ENCODE data around the gene ACACA.

Gene ACACA

GRCh38 chr17:37130984-37131446 lies 275.6 kb downstream of the ACACA start:
- no peak for DNase-seq (ENCODE audit: low read depth)

- no peak for DNase-seq (ENCODE audit: low read depth)
Measured at GRCh38 chr17:37124821-37125173, 281.8 kb downstream of the ACACA start.

DNA sequence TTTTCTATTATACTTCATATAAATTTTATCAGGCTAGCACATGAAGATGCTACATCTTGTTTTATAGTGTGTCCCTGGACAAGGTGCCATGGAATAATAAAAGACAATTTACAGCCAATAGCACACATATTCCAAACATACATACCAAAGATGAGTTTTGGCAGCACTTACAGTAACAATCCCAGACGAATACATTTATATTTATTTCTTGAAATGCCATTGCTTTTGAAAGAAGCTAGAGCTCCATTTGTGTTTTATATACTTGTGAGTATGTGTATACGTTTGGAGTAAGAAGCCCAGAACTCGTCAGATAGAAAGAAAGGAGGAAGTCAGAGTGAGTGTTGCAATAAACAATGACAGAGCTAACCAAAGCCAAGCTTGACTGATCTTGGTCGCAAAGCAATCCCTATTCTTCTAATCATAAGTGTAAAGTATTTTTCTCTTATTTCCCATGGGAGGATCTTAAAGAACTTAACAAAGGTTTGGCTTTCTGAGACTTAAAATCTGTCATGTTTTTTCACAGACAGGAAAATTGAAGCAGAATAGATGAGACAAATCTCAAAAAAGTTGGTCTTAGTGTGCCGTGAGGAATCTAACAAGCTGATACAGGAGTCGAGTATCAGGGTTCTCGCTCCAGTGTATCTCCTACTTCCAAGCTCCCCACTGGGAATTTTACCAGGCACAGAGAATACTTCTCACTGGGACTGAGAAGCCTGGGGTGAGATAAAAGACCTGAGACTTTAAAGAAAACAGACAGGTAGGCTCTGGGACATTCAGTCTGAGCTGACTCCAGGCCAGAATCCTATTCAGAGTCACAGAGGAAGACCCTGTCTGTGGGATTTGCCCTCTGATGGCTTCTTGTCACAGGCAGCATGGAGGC lies 282.5 kb downstream of the ACACA start:
- DNase-seq (ENCODE audit: low read depth) = no peak

- DNase-seq (ENCODE audit: low read depth) = no peak
Measured at GRCh38 chr17:37123386-37123785, 283.2 kb downstream of the ACACA start.

DNA sequence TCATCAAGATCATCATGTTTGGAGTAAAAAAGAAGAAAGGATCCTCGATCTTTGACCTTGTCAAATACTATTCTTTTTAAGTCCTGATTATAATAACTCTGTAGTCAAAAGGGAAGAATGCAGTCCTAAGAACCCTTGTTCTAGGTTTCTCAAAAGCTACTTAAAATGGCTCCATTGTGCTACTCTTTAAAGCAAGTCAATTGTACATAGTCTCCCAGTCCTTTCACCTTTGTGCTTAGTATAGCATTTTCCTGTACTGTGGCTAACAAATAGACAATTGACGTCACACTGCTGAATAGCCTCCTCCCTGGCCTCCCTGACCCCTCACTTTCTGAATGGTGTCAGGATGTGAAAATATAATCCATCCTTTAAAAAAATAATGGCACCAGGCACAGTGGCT lies 285.0 kb downstream of the ACACA start:
- no peak for DNase-seq (ENCODE audit: low read depth)

GRCh38 chr17:37118366-37119137 lies 288.1 kb downstream of the ACACA start:
- DNase-seq (ENCODE audit: low read depth) = no peak

DNA sequence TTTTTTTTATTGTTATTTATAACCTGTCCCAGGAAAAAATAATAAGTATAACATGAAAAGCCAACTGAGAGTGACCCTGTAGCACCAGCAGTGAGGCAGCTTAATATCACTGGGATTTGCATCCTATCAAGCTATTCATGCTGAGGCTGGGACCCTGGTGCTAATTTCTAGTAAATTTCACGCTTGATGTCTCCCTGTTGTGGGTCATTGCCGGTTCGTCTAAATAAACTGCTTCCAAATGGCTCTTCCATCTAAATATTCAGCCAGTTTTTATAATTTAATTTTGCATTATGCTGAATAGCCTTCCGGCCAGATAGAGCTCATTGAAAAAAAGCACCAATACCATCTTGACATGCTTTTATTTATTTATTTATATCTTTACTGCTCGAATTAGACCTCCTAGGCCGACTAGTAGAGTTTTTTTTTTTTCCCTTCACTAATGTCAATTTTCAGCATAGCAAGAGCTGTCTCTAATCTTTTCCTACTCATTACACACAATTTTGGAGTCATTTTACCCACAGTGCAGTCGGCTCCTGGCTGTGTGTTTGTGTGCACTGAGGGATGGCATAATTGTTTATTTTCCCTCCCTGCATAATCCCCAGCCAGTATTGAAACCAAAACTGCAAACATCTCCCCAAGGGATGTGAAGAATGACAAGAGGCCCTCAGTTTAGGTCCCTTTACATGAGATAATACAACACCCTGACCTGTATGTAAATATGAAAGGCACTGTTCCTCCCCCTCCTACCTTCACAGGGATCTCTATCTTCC lies 289.1 kb downstream of the ACACA start:
- DNase-seq (ENCODE audit: low read depth) = no peak

GRCh38 chr17:37116671-37117185 lies 289.9 kb downstream of the ACACA start:
- no peak for DNase-seq (ENCODE audit: low read depth)

GRCh38 chr17:37111329-37111728 lies 295.3 kb downstream of the ACACA start:
- DNase-seq (ENCODE audit: low read depth) = no peak

GRCh38 chr17:37110746-37111145 lies 295.9 kb downstream of the ACACA start:
- no peak for DNase-seq (ENCODE audit: low read depth)

DNA sequence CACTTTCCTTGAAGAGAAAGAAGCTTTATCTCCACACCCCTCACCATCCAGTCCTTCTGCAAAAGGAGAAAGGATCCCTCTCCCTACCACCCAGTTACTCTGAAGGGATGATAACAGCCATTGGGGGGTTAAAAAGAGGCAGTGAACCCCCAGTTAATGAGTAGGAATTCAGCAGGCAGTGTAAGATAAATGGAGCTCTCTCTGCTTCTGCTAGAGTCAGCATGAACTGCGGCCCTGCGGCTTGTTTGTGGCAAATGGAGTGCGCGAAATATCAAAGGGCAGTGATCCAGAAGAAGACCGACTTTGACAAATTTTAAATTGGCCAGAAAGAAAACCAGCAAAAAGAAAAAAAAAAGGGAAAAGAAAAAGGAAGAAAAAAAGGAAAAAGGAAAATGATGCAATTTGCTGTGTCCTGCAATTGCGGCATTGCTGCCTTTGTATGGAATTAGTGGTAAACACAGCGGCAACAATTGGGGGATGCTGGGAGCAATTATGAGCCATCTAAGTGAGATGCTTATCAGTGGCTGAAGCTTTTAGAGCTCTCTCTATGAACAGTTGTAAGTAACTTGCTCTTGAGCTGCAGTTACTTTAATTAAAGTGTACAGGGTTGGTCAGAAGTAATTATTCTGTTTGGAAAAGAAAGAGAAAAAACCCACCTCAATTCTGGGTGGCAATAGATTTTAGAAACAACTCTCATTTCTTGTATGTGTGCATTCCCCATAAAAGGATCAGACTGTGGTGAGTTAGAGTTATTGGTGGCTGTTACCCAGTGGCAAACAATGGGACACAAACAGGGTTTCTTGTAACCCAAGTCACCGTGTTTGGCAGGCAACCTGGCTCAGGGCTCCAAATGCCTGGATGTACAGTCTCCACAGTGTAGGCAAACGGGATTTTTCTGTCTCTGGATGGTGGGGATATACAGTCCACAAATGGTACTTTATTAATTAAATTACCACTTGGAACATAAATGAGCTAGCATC lies 296.6 kb downstream of the ACACA start:
- DNase-seq (ENCODE audit: low read depth) = no peak

DNA sequence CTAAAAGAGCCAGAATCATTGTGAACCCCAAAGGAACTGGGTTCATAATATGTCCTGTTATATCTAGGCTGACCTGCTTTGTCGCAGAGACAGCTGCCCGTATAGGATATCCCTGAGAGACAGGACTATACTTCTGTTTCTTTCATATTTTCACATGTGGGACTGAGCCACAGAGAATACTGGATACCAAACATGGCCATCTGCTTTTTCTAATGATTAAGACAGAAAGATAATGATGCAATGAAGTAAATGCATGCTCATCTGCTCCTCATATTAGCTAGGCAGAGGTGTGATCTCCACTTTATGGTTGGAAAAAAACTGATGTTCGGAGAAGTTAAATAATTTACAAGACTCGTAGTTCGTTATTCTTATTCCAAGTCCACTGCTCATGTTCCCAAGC lies 297.5 kb downstream of the ACACA start:
- no peak for DNase-seq (ENCODE audit: low read depth)

GRCh38 chr17:37107406-37108083 lies 299.1 kb downstream of the ACACA start:
- DNase-seq (ENCODE audit: low read depth) = no peak

DNA sequence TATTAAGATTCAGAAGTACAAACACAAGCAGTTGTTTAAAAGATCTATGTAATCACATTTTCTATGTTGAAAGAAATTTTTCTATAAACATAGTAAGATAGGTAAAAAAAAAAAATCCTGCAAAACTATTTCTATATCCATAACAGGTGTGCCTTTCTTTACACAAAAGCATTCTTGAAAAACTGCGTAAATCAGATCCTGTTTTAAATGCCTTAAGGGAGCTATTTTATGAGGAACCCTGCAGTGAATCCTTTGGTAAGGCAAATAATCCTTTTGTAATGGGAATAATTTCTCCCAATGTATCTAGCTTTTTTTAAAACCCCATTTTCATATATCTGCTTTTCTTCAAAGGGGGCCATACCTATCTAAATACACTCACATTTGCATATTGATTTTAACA lies 300.6 kb downstream of the ACACA start:
- DNase-seq (ENCODE audit: low read depth) = no peak

DNA sequence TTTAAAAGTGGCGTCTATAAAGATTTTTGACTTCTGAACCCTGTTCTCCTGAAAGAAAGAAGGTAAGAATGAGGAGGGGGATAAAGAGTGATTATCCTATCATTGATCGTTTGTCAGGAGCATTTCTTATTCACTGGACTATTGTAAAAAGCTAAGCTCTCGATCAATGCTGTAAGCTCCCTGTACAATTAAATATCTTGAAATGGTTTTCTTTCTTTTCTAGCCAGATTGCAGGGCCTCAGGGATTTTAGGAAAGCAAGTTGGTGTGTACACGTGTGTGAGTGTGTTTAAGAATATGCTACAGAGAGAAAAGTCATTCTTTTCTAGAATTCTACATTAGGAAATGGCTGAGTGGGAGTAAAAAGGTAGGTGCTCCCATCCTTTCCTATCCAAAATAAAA lies 303.4 kb downstream of the ACACA start:
- no peak for DNase-seq (ENCODE audit: low read depth)

- no peak for DNase-seq (ENCODE audit: low read depth)
Measured at GRCh38 chr17:37101306-37101705, 305.3 kb downstream of the ACACA start.

DNA sequence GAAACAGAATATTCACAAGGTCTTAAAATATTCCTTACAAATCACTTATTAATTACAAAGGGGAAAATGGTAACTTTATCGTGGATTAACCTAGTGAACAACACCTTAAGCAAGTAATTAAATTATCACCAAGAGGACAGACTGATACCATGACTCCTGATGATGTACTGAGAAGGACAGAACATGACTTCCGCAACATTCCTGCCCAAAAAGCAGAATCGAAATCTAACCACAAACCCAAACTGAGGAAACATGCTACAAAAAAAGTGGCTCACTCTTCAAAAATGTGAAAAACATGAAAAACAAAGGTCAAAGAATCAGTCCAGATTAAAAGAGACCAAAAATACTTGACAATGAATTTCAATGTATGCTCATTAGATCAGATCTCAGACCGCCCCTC lies 306.4 kb downstream of the ACACA start:
- DNase-seq (ENCODE audit: low read depth) = no peak

DNA sequence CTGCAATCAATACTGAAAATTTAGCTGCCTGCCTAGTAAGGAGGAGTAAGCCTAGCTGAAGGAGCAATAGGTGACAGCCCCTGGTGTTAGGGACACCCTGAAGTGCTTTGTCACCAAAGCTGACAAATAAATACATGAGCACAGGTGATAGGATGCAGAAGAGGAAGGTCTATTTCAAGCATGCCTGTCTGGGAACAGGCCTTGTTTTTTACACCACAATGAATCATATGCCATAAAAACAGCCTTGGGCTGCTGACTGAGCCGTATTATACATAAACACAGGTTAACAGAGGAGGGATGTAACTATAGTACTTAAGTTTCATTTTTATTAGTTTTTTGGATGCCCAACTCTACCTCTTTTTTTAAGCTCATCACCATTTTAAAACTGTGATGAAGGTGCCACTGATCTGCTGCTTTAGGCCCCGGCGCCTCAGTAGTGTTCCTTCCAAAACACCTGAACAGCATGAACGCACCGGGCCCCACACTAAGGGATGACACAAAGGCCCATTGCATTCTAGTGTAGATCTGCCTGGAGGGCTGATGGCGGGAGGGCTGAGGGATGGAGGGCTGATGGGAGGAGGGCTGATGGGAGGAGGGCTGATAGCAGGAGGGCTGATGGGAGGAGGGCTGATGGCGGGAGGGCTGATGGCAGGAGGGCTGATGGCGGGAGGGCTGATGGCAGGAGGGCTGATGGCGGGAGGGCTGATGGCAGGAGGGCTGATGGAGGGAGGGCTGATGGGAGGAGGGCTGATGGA lies 307.5 kb downstream of the ACACA start:
- DNase-seq (ENCODE audit: low read depth) = no peak

GRCh38 chr17:37098152-37098551 lies 308.5 kb downstream of the ACACA start:
- DNase-seq (ENCODE audit: low read depth) = no peak

DNA sequence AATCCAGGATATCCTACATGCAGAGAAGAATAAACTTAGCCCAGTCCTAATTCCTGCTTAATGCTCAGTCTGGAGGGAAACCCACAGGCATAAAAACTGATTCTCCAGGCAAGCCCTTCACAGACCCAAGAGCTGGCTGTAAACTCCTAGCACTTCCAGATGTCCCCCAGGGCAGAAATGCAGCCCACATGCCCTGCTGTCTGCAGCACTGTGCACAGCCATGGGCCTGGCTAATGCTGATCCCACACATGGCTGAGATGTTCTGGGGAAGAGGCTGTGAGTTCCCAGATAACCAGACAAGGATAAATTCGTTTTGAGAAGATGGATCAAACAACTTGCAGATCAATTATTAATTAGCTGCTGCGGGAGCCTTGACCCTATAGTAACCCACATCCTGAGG lies 309.5 kb downstream of the ACACA start:
- no peak for DNase-seq (ENCODE audit: low read depth)
